ENCODE data around the gene NOS2.

DNA sequence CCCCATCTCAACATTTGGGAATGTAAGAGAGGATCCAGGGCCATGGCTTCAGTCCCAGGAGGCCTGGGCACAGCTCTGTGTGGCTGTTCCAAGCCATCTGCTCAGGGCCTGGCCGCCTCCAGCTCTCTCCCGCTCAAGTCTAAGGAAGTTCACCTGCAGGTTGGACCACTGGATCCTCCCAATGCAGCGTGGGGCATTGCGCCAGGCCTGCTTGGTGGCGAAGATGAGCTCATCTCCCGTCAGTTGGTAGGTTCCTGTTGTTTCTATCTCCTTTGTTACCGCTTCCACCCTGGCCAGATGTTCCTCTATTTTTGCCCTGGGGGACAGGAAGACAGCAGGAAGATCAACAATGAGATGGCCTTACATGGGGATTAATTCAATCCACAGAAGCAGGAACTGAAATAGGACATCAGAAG, 17.5 kb downstream of the NOS2 start:
- no peak for TF ChIP-seq POLR2A (IDR thresholded peaks at IDR 0.05)
- TF ChIP-seq, protein P1, sequence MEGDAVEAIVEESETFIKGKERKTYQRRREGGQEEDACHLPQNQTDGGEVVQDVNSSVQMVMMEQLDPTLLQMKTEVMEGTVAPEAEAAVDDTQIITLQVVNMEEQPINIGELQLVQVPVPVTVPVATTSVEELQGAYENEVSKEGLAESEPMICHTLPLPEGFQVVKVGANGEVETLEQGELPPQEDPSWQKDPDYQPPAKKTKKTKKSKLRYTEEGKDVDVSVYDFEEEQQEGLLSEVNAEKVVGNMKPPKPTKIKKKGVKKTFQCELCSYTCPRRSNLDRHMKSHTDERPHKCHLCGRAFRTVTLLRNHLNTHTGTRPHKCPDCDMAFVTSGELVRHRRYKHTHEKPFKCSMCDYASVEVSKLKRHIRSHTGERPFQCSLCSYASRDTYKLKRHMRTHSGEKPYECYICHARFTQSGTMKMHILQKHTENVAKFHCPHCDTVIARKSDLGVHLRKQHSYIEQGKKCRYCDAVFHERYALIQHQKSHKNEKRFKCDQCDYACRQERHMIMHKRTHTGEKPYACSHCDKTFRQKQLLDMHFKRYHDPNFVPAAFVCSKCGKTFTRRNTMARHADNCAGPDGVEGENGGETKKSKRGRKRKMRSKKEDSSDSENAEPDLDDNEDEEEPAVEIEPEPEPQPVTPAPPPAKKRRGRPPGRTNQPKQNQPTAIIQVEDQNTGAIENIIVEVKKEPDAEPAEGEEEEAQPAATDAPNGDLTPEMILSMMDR (IDR thresholded peaks at IDR 0.05): no peak

All from uterus (tissue), 2 donors.